Measurements from ENCODE around the gene NKX2-3. TPM values are rescaled to one million over a fixed set of nuclear protein-coding genes. Genes with fewer than 3 reads are reported as not detected.

NKX2-3 gene
- polyA plus RNA-seq, 1 donor: 22.1 TPM

DNA sequence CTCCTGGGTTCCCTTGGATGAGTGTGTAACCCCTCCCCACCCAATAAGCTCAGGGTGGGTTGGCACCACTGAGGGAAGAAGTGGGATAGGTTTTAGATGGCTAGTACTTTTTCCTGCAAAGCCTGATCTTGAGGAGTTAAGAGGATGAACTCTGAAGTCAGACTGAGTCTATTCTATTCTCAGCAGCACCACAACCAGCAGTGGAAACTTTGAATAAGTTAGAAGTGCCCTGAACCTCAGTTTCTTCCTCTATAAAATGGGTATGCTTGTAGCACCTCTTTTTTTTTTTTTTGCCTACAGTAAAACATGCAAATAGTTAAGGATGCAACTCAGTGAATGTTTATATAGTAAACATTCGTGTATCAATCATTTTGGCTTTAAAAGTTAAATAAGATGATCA, 7.1 kb downstream of the NKX2-3 start:
- Histone ChIP-seq H3K27ac (ENCODE audit: low read length) (no peak overlapping the region), H3K4me3 (ENCODE audit: low read length) (no peak overlapping the region), H3K4me1 (ENCODE audit: control insufficient read depth, insufficient read depth, low read length) (peaks cover 12% of the 10 kb centered on the region), H3K27me3 (ENCODE audit: control insufficient read depth, insufficient read depth, low read length) (peaks cover 91% of the 10 kb centered on the region), H3K36me3 (ENCODE audit: control insufficient read depth, insufficient read depth, low read length) (peaks cover 6% of the 10 kb centered on the region), H3K9me3 (ENCODE audit: control insufficient read depth, low read depth, low read length) (peaks cover 3% of the 10 kb centered on the region)
- no CpG with 5 or more reads among the region's 1 CpG for WGBS (ENCODE audit: insufficient coverage, low lambda C conversion rate)
- DNase-seq: no peak

DNA sequence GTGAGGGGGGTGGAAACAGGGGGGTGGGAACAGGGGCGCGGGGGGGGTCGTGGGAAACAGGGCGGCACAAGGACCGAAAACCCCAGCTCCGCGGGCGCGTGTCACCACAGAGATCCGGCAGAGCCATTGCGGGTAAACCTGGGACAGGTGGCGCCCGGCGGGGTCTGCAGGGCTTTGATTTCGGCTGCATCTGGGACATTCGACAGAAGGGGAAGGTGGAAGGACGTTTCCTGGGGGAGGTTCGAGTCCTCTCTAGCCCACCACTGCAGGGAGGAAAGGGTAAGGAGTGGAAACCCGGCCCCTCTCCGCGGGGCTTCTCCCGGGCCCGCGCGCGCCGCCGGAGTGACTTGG, 7.5 kb downstream of the NKX2-3 start:
- H3K9me3 ChIP-seq (ENCODE audit: control insufficient read depth, low read depth, low read length): peaks cover 3% of the 10 kb centered on the region
- WGBS (ENCODE audit: insufficient coverage, low lambda C conversion rate): no CpG with 5 or more reads among the region's 28 CpGs
- peaks cover 11% of the 10 kb centered on the region for H3K4me1 ChIP-seq (ENCODE audit: control insufficient read depth, insufficient read depth, low read length)
- no peak overlapping the region for H3K27ac ChIP-seq (ENCODE audit: low read length)
- H3K27me3 ChIP-seq (ENCODE audit: control insufficient read depth, insufficient read depth, low read length): peaks cover 92% of the 10 kb centered on the region
- H3K4me3 ChIP-seq (ENCODE audit: low read length): no peak overlapping the region
- no peak for DNase-seq
- H3K36me3 ChIP-seq (ENCODE audit: control insufficient read depth, insufficient read depth, low read length): peaks cover 4% of the 10 kb centered on the region

DNA sequence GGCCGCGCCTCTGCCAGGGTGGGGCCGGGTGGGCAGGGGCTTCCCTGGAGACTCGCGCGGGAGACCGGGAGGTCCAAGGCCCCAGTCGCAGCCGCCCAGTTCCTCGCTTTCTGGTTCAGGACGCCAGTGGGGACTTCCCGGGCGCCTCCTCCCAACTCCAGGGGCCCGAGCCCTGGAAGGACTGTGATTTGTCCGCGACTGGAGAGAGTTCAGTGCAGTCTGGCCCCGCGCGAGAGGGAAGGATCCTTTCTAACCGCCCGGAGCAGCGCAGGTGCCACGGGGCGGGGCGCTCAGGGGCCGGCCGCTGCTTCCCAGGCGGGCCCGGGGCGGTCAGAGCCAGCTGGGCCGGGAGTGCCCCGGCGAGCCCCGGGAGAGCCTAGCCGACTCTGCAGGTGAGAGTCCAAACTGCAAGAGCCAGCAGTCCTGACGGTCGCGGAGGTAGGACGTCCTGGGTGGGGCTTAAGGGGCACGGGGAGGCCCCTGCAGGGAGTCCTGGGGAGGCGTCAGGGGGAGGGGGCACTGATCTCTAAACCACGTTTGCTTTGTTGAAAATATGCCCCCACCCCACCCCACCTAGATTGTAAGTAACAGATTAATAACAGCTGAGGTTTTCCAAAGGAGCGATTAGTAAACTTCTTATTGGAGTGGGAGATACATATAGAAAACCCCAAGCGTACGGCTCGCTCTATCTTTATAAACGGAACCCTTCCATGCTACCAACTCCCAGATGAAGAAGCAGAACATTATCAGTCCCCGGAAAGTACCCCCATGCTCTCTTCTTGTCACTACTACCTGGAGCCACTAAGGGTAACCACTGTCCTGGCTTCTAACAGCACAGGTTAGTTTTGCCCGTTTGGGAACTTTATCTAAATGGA, 8.2 kb downstream of the NKX2-3 start:
- peaks cover 11% of the 10 kb centered on the region for H3K4me1 ChIP-seq (ENCODE audit: control insufficient read depth, insufficient read depth, low read length)
- H3K27ac ChIP-seq (ENCODE audit: low read length): no peak overlapping the region
- H3K27me3 ChIP-seq (ENCODE audit: control insufficient read depth, insufficient read depth, low read length): peaks cover 94% of the 10 kb centered on the region
- DNase-seq: peak; percentile 68 to 84
- H3K36me3 ChIP-seq (ENCODE audit: control insufficient read depth, insufficient read depth, low read length): peaks cover 3% of the 10 kb centered on the region
- peaks cover 3% of the 10 kb centered on the region for H3K9me3 ChIP-seq (ENCODE audit: control insufficient read depth, low read depth, low read length)
- peak overlapping the region; percentile 37 for H3K4me3 ChIP-seq (ENCODE audit: low read length)
- 33% methylated on average over 1 of the region's 49 CpGs for WGBS (ENCODE audit: insufficient coverage, low lambda C conversion rate)

DNA sequence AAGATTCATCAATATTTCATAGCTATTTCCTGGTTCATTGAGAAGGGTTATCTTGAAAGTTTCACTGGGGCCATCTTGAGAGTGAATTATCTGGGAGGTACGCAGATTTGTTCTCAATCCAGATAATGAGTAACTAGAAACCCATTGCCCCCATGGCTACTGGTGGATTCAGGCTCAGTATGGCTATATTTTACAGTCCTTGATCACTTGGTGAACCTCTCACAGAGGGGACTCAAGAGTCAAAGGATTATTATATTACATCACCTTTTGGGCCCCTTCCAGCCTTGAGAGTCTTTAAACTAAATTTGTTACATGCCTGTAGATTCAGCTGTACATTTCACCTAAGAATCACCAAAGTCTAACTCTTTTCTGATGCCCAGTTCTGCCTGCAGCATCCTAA, 11.6 kb downstream of the NKX2-3 start:
- WGBS (ENCODE audit: insufficient coverage, low lambda C conversion rate): no CpG with 5 or more reads among the region's 1 CpG
- H3K36me3 ChIP-seq (ENCODE audit: control insufficient read depth, insufficient read depth, low read length): no peaks in the 10 kb centered on the region
- H3K4me3 ChIP-seq (ENCODE audit: low read length): no peak overlapping the region
- DNase-seq: no peak
- H3K9me3 ChIP-seq (ENCODE audit: control insufficient read depth, low read depth, low read length): no peaks in the 10 kb centered on the region
- peaks cover 81% of the 10 kb centered on the region for H3K27me3 ChIP-seq (ENCODE audit: control insufficient read depth, insufficient read depth, low read length)
- H3K27ac ChIP-seq (ENCODE audit: low read length): no peak overlapping the region
- peaks cover 5% of the 10 kb centered on the region for H3K4me1 ChIP-seq (ENCODE audit: control insufficient read depth, insufficient read depth, low read length)

DNA sequence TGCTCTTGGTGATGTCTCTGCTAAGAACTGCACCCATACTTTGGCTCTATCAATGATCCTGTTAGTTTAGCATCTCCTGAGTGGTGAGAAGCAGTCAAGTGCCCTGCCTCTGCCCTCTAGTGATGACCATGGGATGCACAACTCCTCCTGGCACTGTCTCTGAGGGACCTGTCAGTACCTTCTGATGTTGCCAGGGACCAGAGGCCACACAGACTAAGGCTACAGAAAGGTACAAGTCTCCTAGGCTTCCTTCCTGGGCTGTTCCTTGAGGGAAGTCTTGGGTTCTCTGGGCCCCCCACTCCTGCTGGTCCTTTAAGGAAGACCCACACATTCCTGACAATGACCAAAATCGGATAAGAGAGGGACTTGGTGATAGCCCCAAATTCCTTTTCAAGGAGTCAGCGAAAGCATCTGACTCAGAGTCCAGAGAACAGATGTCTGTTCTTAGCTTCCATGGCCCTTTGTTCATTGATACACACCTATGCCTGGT, 15.3 kb downstream of the NKX2-3 start:
- no peak for DNase-seq
- Histone ChIP-seq H3K36me3 (ENCODE audit: control insufficient read depth, insufficient read depth, low read length) (no peaks in the 10 kb centered on the region), H3K4me1 (ENCODE audit: control insufficient read depth, insufficient read depth, low read length) (no peaks in the 10 kb centered on the region), H3K9me3 (ENCODE audit: control insufficient read depth, low read depth, low read length) (no peaks in the 10 kb centered on the region), H3K27me3 (ENCODE audit: control insufficient read depth, insufficient read depth, low read length) (peaks cover 66% of the 10 kb centered on the region), H3K27ac (ENCODE audit: low read length) (no peak overlapping the region), H3K4me3 (ENCODE audit: low read length) (no peak overlapping the region)
- WGBS (ENCODE audit: insufficient coverage, low lambda C conversion rate): no CpG with 5 or more reads among the region's 2 CpGs

DNA sequence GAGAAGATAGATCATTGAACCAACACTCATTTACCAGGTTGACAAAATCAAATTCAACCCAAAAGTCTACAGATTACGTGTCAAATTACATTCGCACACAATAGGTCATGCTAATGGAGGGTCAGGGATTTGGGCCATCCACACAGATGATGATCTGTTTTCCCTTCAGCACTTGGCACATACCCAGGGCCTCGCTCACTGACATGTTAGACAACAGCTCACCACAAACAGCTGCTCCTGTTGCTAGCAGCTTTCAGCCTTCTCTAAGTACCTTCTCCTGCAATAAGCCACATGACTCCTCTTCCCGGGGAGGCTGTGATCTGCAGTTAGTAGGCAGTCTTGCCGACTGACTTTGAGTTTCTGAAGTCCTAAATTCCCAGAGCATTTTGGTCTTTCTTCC, 18.4 kb downstream of the NKX2-3 start:
- 20% methylated on average over 1 of the region's 5 CpGs for WGBS (ENCODE audit: insufficient coverage, low lambda C conversion rate)
- H3K9me3 ChIP-seq (ENCODE audit: control insufficient read depth, low read depth, low read length): no peaks in the 10 kb centered on the region
- H3K27ac ChIP-seq (ENCODE audit: low read length): no peak overlapping the region
- peaks cover 60% of the 10 kb centered on the region for H3K27me3 ChIP-seq (ENCODE audit: control insufficient read depth, insufficient read depth, low read length)
- H3K4me1 ChIP-seq (ENCODE audit: control insufficient read depth, insufficient read depth, low read length): no peaks in the 10 kb centered on the region
- peak; percentile 41 to 43 for DNase-seq
- H3K4me3 ChIP-seq (ENCODE audit: low read length): no peak overlapping the region
- H3K36me3 ChIP-seq (ENCODE audit: control insufficient read depth, insufficient read depth, low read length): no peaks in the 10 kb centered on the region

DNA sequence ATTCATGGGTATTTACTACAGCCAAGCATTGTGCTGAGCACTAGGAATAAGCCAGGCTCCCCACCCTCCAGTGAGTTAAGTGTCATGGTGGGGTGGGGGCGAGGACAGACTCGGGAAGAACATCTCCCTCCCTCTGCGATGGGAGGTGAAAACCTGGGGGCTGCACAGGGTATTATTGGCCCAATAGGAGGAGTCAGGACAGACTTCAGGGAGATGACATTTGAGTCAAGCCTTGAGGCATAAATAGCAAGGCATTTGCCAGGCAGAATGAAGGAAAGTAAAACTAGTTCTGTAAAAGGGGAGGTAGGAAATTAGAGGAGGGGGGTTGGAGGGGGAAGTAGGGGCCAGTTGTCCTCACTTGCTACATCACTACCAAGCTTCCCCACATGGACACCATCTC, 18.9 kb downstream of the NKX2-3 start:
- no peaks in the 10 kb centered on the region for H3K4me1 ChIP-seq (ENCODE audit: control insufficient read depth, insufficient read depth, low read length)
- no peaks in the 10 kb centered on the region for H3K36me3 ChIP-seq (ENCODE audit: control insufficient read depth, insufficient read depth, low read length)
- H3K9me3 ChIP-seq (ENCODE audit: control insufficient read depth, low read depth, low read length): no peaks in the 10 kb centered on the region
- H3K27ac ChIP-seq (ENCODE audit: low read length): peak overlapping the region; percentile 23
- H3K4me3 ChIP-seq (ENCODE audit: low read length): no peak overlapping the region
- no peak for DNase-seq
- no CpG with 5 or more reads among the region's 3 CpGs for WGBS (ENCODE audit: insufficient coverage, low lambda C conversion rate)
- peaks cover 56% of the 10 kb centered on the region for H3K27me3 ChIP-seq (ENCODE audit: control insufficient read depth, insufficient read depth, low read length)

DNA sequence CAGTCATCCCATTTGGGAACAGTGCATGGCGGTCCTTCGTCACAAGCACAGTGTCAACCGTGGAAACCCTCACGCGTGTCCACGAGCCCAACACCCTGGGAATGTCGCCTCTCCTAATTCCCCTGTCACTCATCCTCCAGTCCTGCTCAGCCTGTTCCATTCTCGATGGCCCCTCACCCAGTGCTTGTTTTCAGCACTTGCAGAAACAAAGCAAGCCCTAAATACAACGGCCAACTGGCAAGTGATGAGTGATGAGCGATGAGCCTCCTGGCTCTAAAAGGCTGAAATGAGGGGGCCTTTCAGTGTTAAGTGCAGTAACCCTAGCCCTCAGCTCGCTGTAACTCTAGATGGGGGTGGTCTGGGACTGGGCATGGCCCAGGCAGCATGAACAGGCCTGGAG, 22.6 kb downstream of the NKX2-3 start:
- Histone ChIP-seq H3K4me1 (ENCODE audit: control insufficient read depth, insufficient read depth, low read length) (no peaks in the 10 kb centered on the region), H3K36me3 (ENCODE audit: control insufficient read depth, insufficient read depth, low read length) (no peaks in the 10 kb centered on the region), H3K9me3 (ENCODE audit: control insufficient read depth, low read depth, low read length) (no peaks in the 10 kb centered on the region), H3K27me3 (ENCODE audit: control insufficient read depth, insufficient read depth, low read length) (peaks cover 40% of the 10 kb centered on the region), H3K27ac (ENCODE audit: low read length) (no peak overlapping the region), H3K4me3 (ENCODE audit: low read length) (no peak overlapping the region)
- WGBS (ENCODE audit: insufficient coverage, low lambda C conversion rate): 67% methylated on average over 1 of the region's 11 CpGs
- no peak for DNase-seq

DNA sequence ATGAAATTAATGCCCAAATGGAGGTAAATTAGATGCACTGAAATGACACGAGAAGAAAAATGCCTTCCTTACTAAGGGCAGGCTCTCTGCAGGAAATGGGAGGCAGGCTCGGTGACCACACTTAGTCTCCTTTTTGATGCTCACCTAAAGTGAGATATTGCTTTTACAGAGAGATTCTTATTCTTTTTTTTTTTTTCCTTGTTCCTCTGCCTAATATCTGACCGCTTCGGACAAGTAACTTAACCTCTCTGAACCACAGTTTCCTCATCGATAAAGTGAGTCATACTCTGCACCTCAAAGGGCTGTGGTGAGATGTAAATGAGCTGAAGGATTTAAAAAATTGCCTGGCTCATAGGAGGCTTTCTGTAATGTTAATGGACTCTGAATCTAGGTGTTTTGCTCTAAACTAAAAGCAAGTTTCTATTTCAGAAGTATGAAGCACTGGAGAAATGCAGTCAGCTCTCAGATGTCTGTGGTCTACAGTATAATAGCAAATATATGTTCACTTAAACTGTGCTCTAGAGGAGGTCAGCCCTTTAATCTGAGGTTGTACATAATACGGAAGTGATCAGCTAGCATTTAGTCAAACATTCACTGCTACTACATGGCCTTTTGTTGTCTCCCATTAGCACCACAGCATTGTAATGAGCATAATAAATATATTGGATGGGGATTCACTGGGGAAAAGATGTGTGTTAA, 23.2 kb downstream of the NKX2-3 start:
- no peaks in the 10 kb centered on the region for H3K9me3 ChIP-seq (ENCODE audit: control insufficient read depth, low read depth, low read length)
- H3K4me1 ChIP-seq (ENCODE audit: control insufficient read depth, insufficient read depth, low read length): no peaks in the 10 kb centered on the region
- 60% methylated on average over 1 of the region's 6 CpGs for WGBS (ENCODE audit: insufficient coverage, low lambda C conversion rate)
- H3K4me3 ChIP-seq (ENCODE audit: low read length): no peak overlapping the region
- peaks cover 40% of the 10 kb centered on the region for H3K27me3 ChIP-seq (ENCODE audit: control insufficient read depth, insufficient read depth, low read length)
- no peak overlapping the region for H3K27ac ChIP-seq (ENCODE audit: low read length)
- no peak for DNase-seq
- no peaks in the 10 kb centered on the region for H3K36me3 ChIP-seq (ENCODE audit: control insufficient read depth, insufficient read depth, low read length)

DNA sequence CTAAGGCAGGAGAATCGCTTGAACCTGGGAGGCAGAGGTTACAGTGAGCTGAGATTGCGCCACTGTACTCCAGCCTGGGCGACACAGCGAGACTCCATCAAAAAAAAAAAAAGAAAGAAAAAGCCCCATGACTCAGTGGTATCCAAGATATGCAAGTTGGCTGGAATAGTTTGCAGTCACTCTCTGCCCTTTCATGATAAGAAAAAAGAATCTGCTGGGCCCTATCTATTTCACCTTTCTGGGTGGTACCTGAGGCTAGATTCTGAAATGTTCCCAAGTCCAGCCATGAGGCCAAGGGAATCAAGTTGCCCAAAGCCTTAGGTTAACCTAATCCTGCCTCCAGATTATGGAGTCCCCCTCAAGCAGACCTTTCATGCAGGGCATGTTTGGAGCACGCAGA, 24.3 kb downstream of the NKX2-3 start:
- Histone ChIP-seq H3K9me3 (ENCODE audit: control insufficient read depth, low read depth, low read length) (no peaks in the 10 kb centered on the region), H3K4me3 (ENCODE audit: low read length) (no peak overlapping the region), H3K4me1 (ENCODE audit: control insufficient read depth, insufficient read depth, low read length) (no peaks in the 10 kb centered on the region), H3K27me3 (ENCODE audit: control insufficient read depth, insufficient read depth, low read length) (peaks cover 34% of the 10 kb centered on the region), H3K36me3 (ENCODE audit: control insufficient read depth, insufficient read depth, low read length) (no peaks in the 10 kb centered on the region), H3K27ac (ENCODE audit: low read length) (no peak overlapping the region)
- DNase-seq: no peak
- WGBS (ENCODE audit: insufficient coverage, low lambda C conversion rate): 100% methylated on average over 2 of the region's 5 CpGs
